H1 (cell line): Measurements from ENCODE around the gene FBLN5. TPM values are rescaled to one million over a fixed set of nuclear protein-coding genes. Genes with fewer than 3 reads are reported as not detected.

ENCODE experiments used
- CTCF ChIA-PET: fragments of 300-600 bp; sonication (Branson Sonifier 250); formaldehyde crosslinking; loops from one replicate; lab custom pipeline; 2021; ENCODE audit not compliant: partially characterized antibody; lab: Charles Lee
- POLR2A ChIA-PET: fragments of 300-600 bp; sonication (Branson Sonifier 250); formaldehyde crosslinking; loops from one replicate; lab custom pipeline; 2021; ENCODE audit warnings: inconsistent platforms; ENCODE audit not compliant: partially characterized antibody; lab: Charles Lee
- DNase-seq, 2 experiments: peaks; one replicate each; pipeline versions ENCODE4 v3.0.0 to v3.0.0-alpha.2; 2010 to 2022; ENCODE audit warnings: low spot score in 2 of 2, low read depth in 1 of 2, mixed read lengths in 1 of 2
- FAIRE-seq: peaks from 2 replicates; lab custom pipeline; 2011; peaks lifted over from hg19 to GRCh38; lab: Jason Lieb, UNC
- H2AFZ ChIP-seq: 2 replicates; pipeline ENCODE4 v1.8.1; 2012; ENCODE audit warnings: low read length, inconsistent platforms
- H2AK5ac ChIP-seq: 2 replicates; pipeline ENCODE4 v1.6.1; 2013; ENCODE audit warnings: low read depth, low read length
- H2BK120ac ChIP-seq: replicated peaks from 2 replicates; pipeline ENCODE3; 2013; ENCODE audit warnings: low read depth, low read length, inconsistent platforms
- H2BK12ac ChIP-seq: 2 replicates; pipeline ENCODE4 v1.6.1; 2013; ENCODE audit warnings: low read depth, low read length
- H2BK15ac ChIP-seq: 2 replicates; pipeline ENCODE4 v1.6.1; 2013; ENCODE audit warnings: low read length
- H2BK20ac ChIP-seq: 2 replicates; pipeline ENCODE4 v1.6.1; 2013; ENCODE audit warnings: low read length
- H2BK5ac ChIP-seq: 2 replicates; pipeline ENCODE4 v1.6.1; 2013; ENCODE audit warnings: low read depth, low read length
- H3K14ac ChIP-seq: 2 replicates; pipeline ENCODE4 v1.6.1; 2013; ENCODE audit warnings: inconsistent platforms; ENCODE audit not compliant: insufficient read length
- H3K18ac ChIP-seq: 2 replicates; pipeline ENCODE4 v1.6.1; 2013; ENCODE audit warnings: low read length; ENCODE audit errors: extremely low read depth
- H3K23ac ChIP-seq: 2 replicates; pipeline ENCODE4 v1.6.1; 2013; ENCODE audit warnings: inconsistent platforms; ENCODE audit not compliant: insufficient read length
- H3K23me2 ChIP-seq: 2 replicates; pipeline ENCODE4 v1.6.1; 2013; ENCODE audit warnings: low read depth, low read length
- H3K27ac ChIP-seq: 2 replicates; pipeline ENCODE4 v1.6.1; 2011; ENCODE audit warnings: low read depth, low read length, inconsistent platforms
- H3K27me3 ChIP-seq, 4 experiments: replicated peaks in 1 of 4; 1 replicate in 1 of 4; 2 replicates in 3 of 4; pipeline versions ENCODE4 v1.6.1 to v1.8.1; 2011 to 2013; ENCODE audit warnings: low read length in 3 of 4, mild to moderate bottlenecking in 3 of 4, inconsistent platforms in 2 of 4, mixed read lengths in 2 of 4, moderate library complexity in 1 of 4; ENCODE audit not compliant: control insufficient read depth in 3 of 4, insufficient read depth in 3 of 4; ENCODE audit errors: extremely low read depth in 1 of 4
- H3K36me3 ChIP-seq, 4 experiments: 2 replicates each; pipeline versions ENCODE4 v1.6.1 to v1.8.1; 2011 to 2013; ENCODE audit warnings: mild to moderate bottlenecking in 4 of 4, low read length in 3 of 4, moderate library complexity in 2 of 4, control low read depth in 1 of 4, inconsistent platforms in 1 of 4; ENCODE audit not compliant: insufficient read depth in 4 of 4, control insufficient read depth in 2 of 4
- H3K4ac ChIP-seq: replicated peaks from 2 replicates; pipeline ENCODE3; 2013; ENCODE audit warnings: low read length, low read depth, mixed read lengths, inconsistent platforms; ENCODE audit not compliant: insufficient read length
- H3K4me1 ChIP-seq, 4 experiments: replicated peaks in 1 of 4; 1 replicate in 1 of 4; 2 replicates in 3 of 4; pipeline versions ENCODE4 v1.6.1 to v1.8.1; 2011 to 2013; ENCODE audit warnings: low read length in 3 of 4, inconsistent platforms in 2 of 4, mixed read lengths in 1 of 4; ENCODE audit not compliant: insufficient read depth in 4 of 4, control insufficient read depth in 3 of 4
- H3K4me2 ChIP-seq, 2 experiments: 2 replicates each; pipeline versions ENCODE4 v1.6.1 to v1.8.1; 2011 to 2013; ENCODE audit warnings: low read depth in 2 of 2, low read length in 2 of 2, control low read depth in 1 of 2, inconsistent platforms in 1 of 2, mild to moderate bottlenecking in 1 of 2; ENCODE audit not compliant: insufficient read depth in 1 of 2
- H3K4me3 ChIP-seq, 4 experiments: fragments of 200-600, 300-600 bp in 1 of 4; sonication (generic), shearing (Covaris generic), sonication (Bioruptor Twin) in 1 of 4; 2 replicates each; pipeline versions ENCODE4 v1.5.1 to v1.8.1; 2011 to 2016; ENCODE audit warnings: low read length in 4 of 4, low read depth in 3 of 4, control low read depth in 2 of 4, inconsistent platforms in 2 of 4, mild to moderate bottlenecking in 2 of 4, mixed read lengths in 1 of 4, moderate library complexity in 1 of 4; ENCODE audit not compliant: insufficient read depth in 2 of 4; ENCODE audit errors: extremely low read depth in 1 of 4
- H3K56ac ChIP-seq: replicated peaks from 2 replicates; pipeline ENCODE3; 2013; ENCODE audit warnings: low read depth, mild to moderate bottlenecking, mixed read lengths, low read length, inconsistent platforms; ENCODE audit not compliant: insufficient read length
- H3K79me1 ChIP-seq: 2 replicates; pipeline ENCODE4 v1.6.1; 2013; ENCODE audit warnings: low read depth, low read length, control low read depth
- H3K79me2 ChIP-seq, 2 experiments: 2 replicates each; pipeline versions ENCODE4 v1.6.1 to v1.8.1; 2012 to 2013; ENCODE audit warnings: low read length in 2 of 2, mild to moderate bottlenecking in 2 of 2, inconsistent platforms in 1 of 2; ENCODE audit not compliant: insufficient read depth in 2 of 2, control insufficient read depth in 1 of 2
- H3K9ac ChIP-seq, 4 experiments: replicated peaks in 1 of 4; 1 replicate in 1 of 4; 2 replicates in 3 of 4; pipeline versions ENCODE4 v1.6.1 to v1.8.1; 2011 to 2013; ENCODE audit warnings: low read depth in 3 of 4, low read length in 3 of 4, control low read depth in 2 of 4, mild to moderate bottlenecking in 2 of 4, moderate library complexity in 2 of 4, inconsistent platforms in 1 of 4; ENCODE audit errors: extremely low read depth in 1 of 4
- H3K9me3 ChIP-seq, 2 experiments: 2 replicates each; pipeline versions ENCODE4 v1.6.1 to v1.8.1; 2012 to 2013; ENCODE audit warnings: mild to moderate bottlenecking in 2 of 2, moderate library complexity in 2 of 2, control low read depth in 1 of 2, inconsistent platforms in 1 of 2, low read depth in 1 of 2, low read length in 1 of 2, mixed read lengths in 1 of 2; ENCODE audit not compliant: insufficient read depth in 2 of 2
- H4K20me1 ChIP-seq, 2 experiments: replicated peaks in 1 of 2; 2 replicates each; pipeline versions ENCODE3 to v1.8.1; 2011 to 2013; ENCODE audit warnings: inconsistent platforms in 2 of 2, low read length in 2 of 2, mild to moderate bottlenecking in 1 of 2; ENCODE audit not compliant: insufficient read depth in 2 of 2, control insufficient read depth in 1 of 2
- H4K5ac ChIP-seq: 2 replicates; pipeline ENCODE4 v1.6.1; 2013; ENCODE audit warnings: low read length, low read depth, mixed read lengths, inconsistent platforms; ENCODE audit not compliant: insufficient read length
- H4K8ac ChIP-seq: 2 replicates; pipeline ENCODE4 v1.8.0; 2013; ENCODE audit warnings: mild to moderate bottlenecking, moderate library complexity, low read length, inconsistent platforms; ENCODE audit not compliant: insufficient read depth; ENCODE audit errors: extremely low read depth
- H4K91ac ChIP-seq: replicated peaks from 2 replicates; pipeline ENCODE3; 2013; ENCODE audit warnings: low read length, mixed read lengths, inconsistent platforms; ENCODE audit not compliant: insufficient read length
- CTBP2 ChIP-seq: IDR thresholded peaks from 2 replicates; pipeline ENCODE4 v1.7.0; 2011; ENCODE audit warnings: borderline replicate concordance, mild to moderate bottlenecking, moderate library complexity, mixed read lengths, low read length; ENCODE audit not compliant: insufficient read depth, insufficient read length
- EZH2 ChIP-seq: fragments of 200-600 bp; sonication (generic); IDR thresholded peaks from 2 replicates; pipeline ENCODE4 v1.7.1; 2012; ENCODE audit warnings: low read depth, mild to moderate bottlenecking, moderate library complexity, low read length, inconsistent platforms; ENCODE audit not compliant: severe bottlenecking
- GTF2F1 ChIP-seq: IDR thresholded peaks from 2 replicates; pipeline ENCODE4 v1.6.1; 2012; ENCODE audit warnings: low read depth, low read length, improper control_type of control experiment, borderline replicate concordance
- MAFK ChIP-seq: IDR thresholded peaks from 2 replicates; pipeline ENCODE4 v1.6.1; 2012; ENCODE audit warnings: low read depth, mild to moderate bottlenecking, improper control_type of control experiment, low read length
- NANOG ChIP-seq: IDR thresholded peaks from 2 replicates; pipeline ENCODE4 v1.6.1; 2011; ENCODE audit warnings: low read length, low read depth, mild to moderate bottlenecking, inconsistent platforms; ENCODE audit not compliant: insufficient read depth, poor library complexity, severe bottlenecking
- POLR2A ChIP-seq, 2 experiments: IDR thresholded peaks; 1 replicate in 1 of 2; 2 replicates in 1 of 2; pipeline ENCODE4 v1.6.1; 2011; ENCODE audit warnings: low read depth in 2 of 2, low read length in 2 of 2, mild to moderate bottlenecking in 2 of 2; ENCODE audit errors: control extremely low read depth in 1 of 2
- POLR2AphosphoS5 ChIP-seq: IDR thresholded peaks from 2 replicates; pipeline ENCODE4 v1.6.1; 2011; ENCODE audit warnings: low read depth, low read length
- SUZ12 ChIP-seq: fragments of 200-600 bp; sonication (generic); IDR thresholded peaks from 2 replicates; pipeline ENCODE4 v1.6.1; 2012; ENCODE audit warnings: mild to moderate bottlenecking, inconsistent platforms, low read length, moderate library complexity, mixed read lengths
- TAF1 ChIP-seq: IDR thresholded peaks from 2 replicates; pipeline ENCODE4 v1.6.1; 2011; ENCODE audit warnings: mild to moderate bottlenecking, low read depth, low read length
- TBP ChIP-seq: IDR thresholded peaks from 2 replicates; pipeline ENCODE4 v1.6.1; 2011; ENCODE audit warnings: low read depth, low read length, improper control_type of control experiment
- TCF12 ChIP-seq: IDR thresholded peaks from 2 replicates; pipeline ENCODE4 v1.6.1; 2011; ENCODE audit warnings: low read depth, mild to moderate bottlenecking, low read length
- WGBS, 2 experiments: shearing (Covaris generic) in 1 of 2; methylation state at CpG; one replicate each; pipeline versions ENCODE4 v1.1.6 to v1.1.7; 2013 to 2015; ENCODE audit warnings: low lambda C conversion rate in 2 of 2, mixed read lengths in 2 of 2, inconsistent platforms in 1 of 2, low coverage in 1 of 2, missing lambda C conversion rate in 1 of 2; ENCODE audit not compliant: insufficient replicate concordance in 2 of 2, insufficient coverage in 1 of 2, insufficient read length in 1 of 2; ENCODE audit errors: extremely low coverage in 1 of 2, missing lambda C conversion rate in 1 of 2; 5-methylcytosine and 5-hydroxymethylcytosine counted together
- polyA plus RNA-seq, 7 experiments: library from polyadenylated mRNA; depleted of rRNA in 3 of 7; stranded (reverse) in 5 of 7; unstranded in 2 of 7; fragments of >200 nt in 5 of 7; fragments of 200-250 nt in 2 of 7; gene quantifications; 1 replicate in 5 of 7; 2 replicates in 1 of 7; 4 replicates in 1 of 7; pipeline versions ENCODE4 v1.2.1 to v1.2.3, GENCODE V29; 2011 to 2013; ENCODE audit warnings: missing spikeins in 2 of 7, mixed read lengths in 2 of 7
- total RNA-seq: library from RNA; stranded (reverse); fragmentation: NEBNext Ultra II Directional; extraction: Animal tissue kit (Norgen Biotek cat#: 25700); gene quantifications from 2 replicates; pipeline ENCODE4 v1.2.1, GENCODE V29; 2021

FBLN5 gene
- total and polyA plus RNA-seq, 2 of the 8 experiments (the other 6 are each of a cell fraction or from before 2014, with no cell fraction given): 0.88 to 3.5 TPM

- Histone ChIP-seq H2AK5ac (no peak overlapping the region), H3K79me1 (no peaks in the 10 kb centered on the region), H4K8ac (no peak overlapping the region), H3K18ac (no peak overlapping the region), H4K5ac (no peak overlapping the region), H2BK12ac (no peak overlapping the region), H3K4me1 (no peaks in the 10 kb centered on the region), H2BK20ac (no peak overlapping the region), H3K14ac (no peak overlapping the region), H3K23me2 (no peaks in the 10 kb centered on the region), H4K20me1 (no peaks in the 10 kb centered on the region), H4K91ac (no peak overlapping the region), H3K9ac (no peak overlapping the region), H2BK5ac (no peak overlapping the region), H3K56ac (no peak overlapping the region), H3K4me3 (no peak overlapping the region), H3K27me3 (no peaks in the 10 kb centered on the region), H3K9me3 (no peaks in the 10 kb centered on the region), H2BK15ac (no peak overlapping the region), H3K27ac (no peak overlapping the region), H2AFZ (no peak overlapping the region), H3K79me2 (no peaks in the 10 kb centered on the region), H3K23ac (no peak overlapping the region), H3K36me3 (no peaks in the 10 kb centered on the region), H3K4me2 (no peak overlapping the region), H2BK120ac (no peak overlapping the region), H3K4ac (no peak overlapping the region)
- ChIA-PET CTCF (no interaction called here), POLR2A (no interaction called here)
- 90% methylated on average over 1 of the region's 1 CpG; no CpG with 5 or more reads in 1 of the 2 experiments for WGBS, 2 experiments
- TF ChIP-seq TCF12 (no peak), TAF1 (no peak), CTBP2 (no peak), POLR2AphosphoS5 (no peak), GTF2F1 (no peak), TBP (no peak), MAFK (no peak), SUZ12 (no peak), EZH2 (no peak), POLR2A (IDR thresholded peaks at IDR 0.05; ENCODE audit: control extremely low read depth in 1 of 2, low read depth in 2 of 2, low read length in 2 of 2) (no peak), NANOG (no peak)
- FAIRE-seq (no peak), DNase-seq (no peak)
These were observed 99.8 kb downstream of the FBLN5 start for GRCh38 chr14:91847693-91848092.
